K562 (cell line): ENCODE data around the gene TFCP2. TPM values are rescaled to one million over a fixed set of nuclear protein-coding genes. Genes with fewer than 3 reads are reported as not detected.

Experiments used
- ATAC-seq: fragments of 200-7000 bp; cut with Tn5 transposase; 3 replicates; pipeline ENCODE4 v1.9.1; 2020; ENCODE audit warnings: moderate library complexity
- BruUV-seq: library from RNA; stranded (reverse); fragments of 400-500 nt; replicated peaks from 2 replicates; lab custom pipeline; 2021; lab: Mats Ljungman, UMichigan
- CTCF ChIA-PET: fragments of 300-600 bp; formaldehyde crosslinking; extraction: SDS; loops from one replicate; lab custom pipeline; 2021; ENCODE audit warnings: low intra/inter-chr PET ratio; lab: Yijun Ruan, JAX
- POLR2A ChIA-PET: fragments of 300-600, 350-650 bp; sonication (Branson Sonifier 250); formaldehyde crosslinking; extraction: SDS; loops from one replicate; lab custom pipeline; 2021; ENCODE audit warnings: antibody characterized with exemption, inconsistent platforms; lab: Yijun Ruan, JAX
- DNase-seq, 4 experiments: peaks; one replicate each; pipeline versions ENCODE4 v3.0.0 to v3.0.0-alpha.2; 2011 to 2018; ENCODE audit warnings: low spot score in 3 of 4, mixed read lengths in 3 of 4; ENCODE audit errors: extremely low read depth in 1 of 4
- FAIRE-seq: peaks from 2 replicates; lab custom pipeline; 2011; peaks lifted over from hg19 to GRCh38; lab: Jason Lieb, UNC
- H2AFZ ChIP-seq: 2 replicates; pipeline ENCODE4 v1.6.0; 2011; ENCODE audit warnings: low read depth, low read length, control low read depth, inconsistent platforms
- H3K27ac ChIP-seq: fragments of 200-600 bp; 3 replicates; pipeline ENCODE4 v1.8.0; 2011; ENCODE audit warnings: low read depth, mild to moderate bottlenecking, control low read depth, inconsistent platforms, low read length, moderate library complexity, mixed read lengths; ENCODE audit errors: extremely low read depth
- H3K27me3 ChIP-seq, 2 experiments: fragments of 300-600 bp in 1 of 2; 2 replicates in 1 of 2; 3 replicates in 1 of 2; pipeline versions ENCODE4 v1.6.0 to v1.8.0; 2011; ENCODE audit warnings: inconsistent platforms in 2 of 2, low read length in 2 of 2, mild to moderate bottlenecking in 1 of 2, mixed read lengths in 1 of 2, moderate library complexity in 1 of 2; ENCODE audit not compliant: control insufficient read depth in 2 of 2, insufficient read depth in 2 of 2
- H3K36me3 ChIP-seq: fragments of 300-600 bp; 3 replicates; pipeline ENCODE4 v1.8.0; 2011; ENCODE audit warnings: mild to moderate bottlenecking, low read length, inconsistent platforms; ENCODE audit not compliant: control insufficient read depth, insufficient read depth
- H3K4me1 ChIP-seq, 2 experiments: fragments of 200-600 bp in 1 of 2; replicated peaks in 1 of 2; 2 replicates in 1 of 2; 3 replicates in 1 of 2; pipeline versions ENCODE4 v1.5.1 to v1.8.0; 2011; ENCODE audit warnings: inconsistent platforms in 2 of 2, low read length in 2 of 2, mild to moderate bottlenecking in 1 of 2, mixed read lengths in 1 of 2, moderate library complexity in 1 of 2; ENCODE audit not compliant: control insufficient read depth in 2 of 2, insufficient read depth in 2 of 2
- H3K4me2 ChIP-seq: 2 replicates; pipeline ENCODE4 v1.6.1; 2011; ENCODE audit warnings: low read length, control low read depth, inconsistent platforms, mixed read lengths; ENCODE audit not compliant: insufficient read depth
- H3K4me3 ChIP-seq: fragments of 200-600 bp; sonication (generic), shearing (Covaris generic); 2 replicates; pipeline ENCODE4 v1.5.1; 2016; ENCODE audit warnings: control low read depth, inconsistent platforms
- H3K79me2 ChIP-seq: fragments of 200-600 bp; 3 replicates; pipeline ENCODE4 v1.8.0; 2011; ENCODE audit warnings: low read length, inconsistent platforms; ENCODE audit not compliant: control insufficient read depth, insufficient read depth
- H3K9ac ChIP-seq, 2 experiments: 2 replicates each; pipeline versions ENCODE4 v1.6.0 to v1.6.1; 2011; ENCODE audit warnings: low read depth in 2 of 2, low read length in 2 of 2, control low read depth in 1 of 2, inconsistent platforms in 1 of 2, mild to moderate bottlenecking in 1 of 2, mixed read lengths in 1 of 2; ENCODE audit not compliant: insufficient read depth in 1 of 2
- H3K9me1 ChIP-seq: one replicate; pipeline ENCODE4 v1.6.0; 2011; ENCODE audit warnings: inconsistent platforms, mild to moderate bottlenecking, low read length, moderate library complexity; ENCODE audit not compliant: control insufficient read depth, insufficient read depth
- H3K9me3 ChIP-seq: replicated peaks from 2 replicates; pipeline ENCODE4 v1.5.1; 2011; ENCODE audit warnings: low read depth, low read length, inconsistent platforms; ENCODE audit not compliant: control insufficient read depth, insufficient read depth
- H4K20me1 ChIP-seq: replicated peaks from 2 replicates; pipeline ENCODE4 v1.6.1; 2011; ENCODE audit warnings: low read length, inconsistent platforms, mixed read lengths; ENCODE audit not compliant: control insufficient read depth, insufficient read depth
- ETV5 ChIP-seq: sonication (generic); formaldehyde crosslinking; IDR thresholded peaks from 2 replicates; pipeline ENCODE4 v1.4.0; 2020; ENCODE audit warnings: low read depth, mild to moderate bottlenecking, missing genetic modification reagents
- FOXA1 ChIP-seq: fragments of 450-650 bp; IDR thresholded peaks from 2 replicates; pipeline ENCODE4 v1.6.1; 2016; ENCODE audit warnings: mild to moderate bottlenecking, borderline replicate concordance
- HEY1 ChIP-seq: fragments of 250-450 bp; sonication (Bioruptor Pico); IDR thresholded peaks from 2 replicates; pipeline ENCODE4 v1.5.0; 2020; ENCODE audit warnings: mild to moderate bottlenecking, moderate library complexity, borderline replicate concordance
- HNRNPL ChIP-seq: fragments of 200-400 bp; formaldehyde crosslinking; IDR thresholded peaks from 2 replicates; pipeline ENCODE4 v1.6.1; 2017; ENCODE audit warnings: low read depth, mild to moderate bottlenecking, low read length
- PHF21A ChIP-seq: fragments of 450-650 bp; IDR thresholded peaks from 2 replicates; pipeline ENCODE4 v1.6.1; 2017; ENCODE audit warnings: low read depth, borderline replicate concordance
- POLR3G ChIP-seq: IDR thresholded peaks from 2 replicates; pipeline ENCODE4 v1.6.1; 2011; ENCODE audit not compliant: insufficient read length, insufficient replicate concordance; ENCODE audit errors: extremely low read depth
- PYGO2 ChIP-seq: fragments of 450-650 bp; IDR thresholded peaks from 2 replicates; pipeline ENCODE4 v1.6.1; 2016; ENCODE audit warnings: mild to moderate bottlenecking, missing genetic modification characterization, moderate library complexity, missing compliant biosample characterization
- SETDB1 ChIP-seq: IDR thresholded peaks from one replicate; pipeline ENCODE4 v1.6.1; 2012; ENCODE audit warnings: low read length, control low read depth, inconsistent platforms
- SNRNP70 ChIP-seq: fragments of 200-400 bp; formaldehyde crosslinking; optimal IDR thresholded peaks from 2 replicates; pipeline ENCODE3; 2017; ENCODE audit warnings: low read depth, low read length
- SPI1 ChIP-seq: IDR thresholded peaks from 2 replicates; pipeline ENCODE4 v1.6.1; 2011; ENCODE audit warnings: low read depth, low read length, control low read depth, borderline replicate concordance
- SRSF7 ChIP-seq: fragments of 200-400 bp; formaldehyde crosslinking; optimal IDR thresholded peaks from 2 replicates; pipeline ENCODE3; 2017; ENCODE audit warnings: mild to moderate bottlenecking, low read depth, low read length
- YY1 ChIP-seq, 3 experiments: IDR thresholded peaks; 2 replicates each; pipeline ENCODE4 v1.6.1; 2011; ENCODE audit warnings: low read length in 2 of 3, mild to moderate bottlenecking in 2 of 3, moderate library complexity in 2 of 3, borderline replicate concordance in 1 of 3, control low read depth in 1 of 3, low read depth in 1 of 3; ENCODE audit not compliant: insufficient read depth in 3 of 3, insufficient replicate concordance in 2 of 3, control insufficient read depth in 1 of 3, insufficient read length in 1 of 3; ENCODE audit errors: extremely low read depth in 1 of 3
- WGBS: fragments of 100-300 bp; shearing (Covaris generic); methylation state at CpG from one replicate; pipeline ENCODE4 v1.1.6; 2016; ENCODE audit warnings: low coverage, mixed read lengths; ENCODE audit not compliant: insufficient coverage; ENCODE audit errors: missing lambda C conversion rate; 5-methylcytosine and 5-hydroxymethylcytosine counted together
- in situ Hi-C: fragments of 300-500 bp; cut with MboI; formaldehyde crosslinking; loops from 4 replicates; pipeline ENCODE4 v1.15.0; 2018; ENCODE audit warnings: inconsistent platforms, mixed read lengths
- intact Hi-C: fragments of 100-400 bp; cut with micrococcal nuclease; formaldehyde crosslinking; loops from 2 replicates; pipeline ENCODE4 v1.14.2; 2022
- polyA plus RNA-seq, 8 experiments: library from polyadenylated mRNA; depleted of rRNA in 4 of 8; stranded (reverse) in 5 of 8; unstranded in 3 of 8; fragments of >200 nt; fragmentation: Nextera tagmentation in 2 of 8; fragmentation: Illumina TruSeq in 1 of 8; extraction: Ambion mirVana in 2 of 8; extraction: Trizol in 1 of 8; gene quantifications; 2 replicates each; pipeline versions ENCODE4 v1.2.1 to v1.2.3, GENCODE V29; 2011 to 2014; ENCODE audit warnings: inconsistent platforms in 1 of 8, missing spikeins in 1 of 8
- total RNA-seq, 7 experiments: library from RNA; depleted of rRNA in 6 of 7; stranded (reverse); fragments of >200 nt in 6 of 7; fragmentation: Illumina TruSeq in 2 of 7; extraction: Trizol in 2 of 7; gene quantifications; 2 replicates each; pipeline versions ENCODE4 v1.2.1 to v1.2.3, GENCODE V29; 2011 to 2021; ENCODE audit warnings: low replicate concordance in 1 of 7
- TF ChIP-seq, protein P1 (sequence below): fragments of 250-450 bp; sonication (Bioruptor Pico); IDR thresholded peaks from 2 replicates; pipeline ENCODE4 v1.6.1; 2021; ENCODE audit warnings: mild to moderate bottlenecking

Gene TFCP2
- total and polyA plus RNA-seq, 9 of the 15 experiments (the other 6 are each of a cell fraction or from before 2014, with no cell fraction given), result 8.0 to 38.9 (median 19.3) TPM

DNA sequence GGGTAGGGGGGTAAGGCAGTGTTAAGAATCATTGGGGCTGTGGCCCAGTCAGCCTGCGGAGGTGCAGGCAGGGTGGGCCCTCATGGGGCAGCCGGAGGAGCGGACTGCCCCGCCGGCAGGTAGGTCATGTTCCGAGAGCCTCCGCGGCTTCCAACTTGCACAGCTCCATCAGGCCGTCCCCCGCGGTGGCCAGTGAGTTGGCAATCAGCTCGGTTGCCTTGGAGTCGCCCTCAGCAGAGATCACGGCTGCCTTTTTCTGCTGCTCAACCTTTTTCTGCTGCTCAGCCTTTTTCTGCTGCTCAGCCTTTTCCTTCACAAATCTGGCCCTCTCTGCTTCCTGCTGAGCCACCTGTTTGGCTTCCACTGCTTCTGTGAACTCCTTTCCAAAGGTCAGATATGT, 48.4 kb downstream of the TFCP2 start:
- H3K9me3 ChIP-seq, result no peaks in the 10 kb centered on the region
- in situ Hi-C loops, result no loop called here
- peaks cover 12% of the 10 kb centered on the region; the same call in 2 of the 3 replicates for H3K36me3 ChIP-seq
- H4K20me1 ChIP-seq, result no peaks in the 10 kb centered on the region; the same call in 1 of the 2 replicates
- BruUV-seq, result no TSS peak
- H3K9ac ChIP-seq, result no peak overlapping the region; a peak in 1 of 4 replicates
- peaks cover 0 to 3% of the 10 kb centered on the region in 2 experiments; a peak in 1 of 5 replicates for H3K4me1 ChIP-seq
- DNase-seq (no peak), FAIRE-seq (no peak), ATAC-seq (no peak)
- no peaks in the 10 kb centered on the region for H3K9me1 ChIP-seq
- TF ChIP-seq ETV5 (CRISPR knock-in tag) (no peak), HNRNPL (no peak), SRSF7 (no peak), SNRNP70 (no peak), HEY1 (CRISPR knock-in tag) (no peak), SETDB1 (no peak), YY1 (IDR thresholded peaks at IDR 0.05; ENCODE audit: borderline replicate concordance in 1 of 3, control insufficient read depth in 1 of 3, extremely low read depth in 1 of 3, insufficient read depth in 3 of 3, insufficient read length in 1 of 3, insufficient replicate concordance in 2 of 3, low read depth in 1 of 3, low read length in 2 of 3) (no peak), FOXA1 (no peak), PHF21A (no peak), PYGO2 (no peak), SPI1 (no peak), POLR3G (no peak)
- TF ChIP-seq, protein P1, sequence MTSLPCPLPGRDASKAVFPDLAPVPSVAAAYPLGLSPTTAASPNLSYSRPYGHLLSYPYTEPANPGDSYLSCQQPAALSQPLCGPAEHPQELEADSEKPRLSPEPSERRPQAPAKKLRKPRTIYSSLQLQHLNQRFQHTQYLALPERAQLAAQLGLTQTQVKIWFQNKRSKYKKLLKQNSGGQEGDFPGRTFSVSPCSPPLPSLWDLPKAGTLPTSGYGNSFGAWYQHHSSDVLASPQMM (CRISPR knock-in tag), result no peak
- H3K4me2 ChIP-seq, result no peak overlapping the region
- no peak overlapping the region for H3K27ac ChIP-seq
- no peak overlapping the region for H3K4me3 ChIP-seq
- intact Hi-C loops, result no loop called here
- no peak overlapping the region for H2AFZ ChIP-seq
- no peaks in the 10 kb centered on the region for H3K79me2 ChIP-seq
- POLR2A ChIA-PET, result interaction anchor here (0.6 to 1.5 kb wide), 2 partner anchors 16 to 121 kb away, joined by 3 to 4 read pairs; no protein-coding TSS in a partner anchor
- WGBS, result 94% methylated on average over 14 of the region's 14 CpGs
- CTCF ChIA-PET, result no interaction called here
- no peaks in the 10 kb centered on the region for H3K27me3 ChIP-seq
